NCI-H510A treated with DMSO at 0.1 percent for 48 hours (cell line): ENCODE results near the gene OR10H1.
"Not testable (repeated sequence)": the region's sequence is repeated elsewhere in the genome, so short reads cannot be mapped to it uniquely, and the experiment has no call there.

Experiments
- DNase-seq: peaks from one replicate; lab custom pipeline; 2025; lab: John Stamatoyannopoulos, UW

Gene OR10H1

GRCh38 chr19:15815306-15815705 is at the start of gene OR10H1:
Gene OR10H1, minus strand, starts transcription at chr19:15815664. Its CDS starts 7,627 bp downstream, at chr19:15808037.
- DNase-seq = no peak

GRCh38 chr19:15864824-15865223 is 49.4 kb upstream of the OR10H1 start:
- DNase-seq = no peak

DNA sequence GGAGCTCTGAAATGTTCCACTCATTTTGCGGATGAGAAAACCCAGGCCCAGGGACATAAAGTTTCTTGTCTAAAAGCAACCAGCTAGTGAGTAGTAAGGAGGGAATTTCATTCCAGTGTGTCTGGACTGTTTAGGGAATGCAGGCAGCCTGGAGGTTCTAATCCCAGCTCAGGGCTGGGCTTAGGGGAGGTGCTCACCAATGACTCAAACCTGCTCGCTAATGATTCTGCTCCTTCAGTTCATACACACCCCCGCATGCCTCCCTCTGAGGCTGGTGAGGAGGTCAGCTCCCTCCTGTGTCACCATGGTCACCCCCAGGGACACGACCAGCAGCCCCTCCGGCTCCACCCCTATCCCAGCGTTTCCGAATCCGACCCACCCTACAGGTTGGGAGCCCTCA is 47.8 kb upstream of the OR10H1 start:
- DNase-seq = no peak

GRCh38 chr19:15862444-15862843 is 47.0 kb upstream of the OR10H1 start:
- no peak for DNase-seq

DNA sequence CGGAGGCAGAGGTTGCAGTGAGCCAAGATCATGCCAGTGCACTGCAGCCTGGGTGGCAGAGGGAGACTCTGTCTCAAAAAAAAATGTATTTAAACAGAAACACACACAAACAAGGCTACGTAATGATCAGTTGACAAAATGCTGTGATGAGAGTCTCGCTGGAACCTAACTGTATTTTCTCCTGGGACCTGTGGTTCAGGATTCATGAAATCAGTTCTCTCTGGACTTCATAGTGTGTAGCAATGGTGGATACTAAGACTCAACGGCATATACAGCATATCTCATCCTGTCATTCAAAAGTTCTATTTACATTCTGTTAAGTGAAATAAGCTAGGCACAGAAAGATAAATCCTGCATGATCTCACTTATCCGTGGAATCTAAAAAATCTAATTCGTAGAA is 45.1 kb upstream of the OR10H1 start:
- no peak for DNase-seq

DNA sequence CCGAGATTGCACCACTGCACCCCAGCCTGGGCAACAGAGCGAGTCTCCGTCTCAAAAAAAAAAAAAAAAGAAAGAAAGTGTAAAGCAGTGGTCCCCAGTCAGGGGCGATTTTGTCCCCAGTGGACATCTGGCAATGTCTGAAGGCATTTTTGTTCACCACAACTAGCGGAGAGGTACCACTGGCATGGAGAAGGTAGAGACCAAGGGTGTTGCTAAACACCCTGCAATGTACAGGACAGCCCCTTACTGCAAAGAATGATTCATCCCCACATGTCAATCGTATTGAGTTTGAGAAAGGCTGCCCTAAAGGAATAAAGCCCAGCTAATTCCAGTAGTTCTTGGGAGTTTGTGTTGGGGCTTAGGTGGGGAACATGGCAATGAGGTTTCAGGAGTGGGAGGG is 43.7 kb upstream of the OR10H1 start:
- DNase-seq = no peak

DNA sequence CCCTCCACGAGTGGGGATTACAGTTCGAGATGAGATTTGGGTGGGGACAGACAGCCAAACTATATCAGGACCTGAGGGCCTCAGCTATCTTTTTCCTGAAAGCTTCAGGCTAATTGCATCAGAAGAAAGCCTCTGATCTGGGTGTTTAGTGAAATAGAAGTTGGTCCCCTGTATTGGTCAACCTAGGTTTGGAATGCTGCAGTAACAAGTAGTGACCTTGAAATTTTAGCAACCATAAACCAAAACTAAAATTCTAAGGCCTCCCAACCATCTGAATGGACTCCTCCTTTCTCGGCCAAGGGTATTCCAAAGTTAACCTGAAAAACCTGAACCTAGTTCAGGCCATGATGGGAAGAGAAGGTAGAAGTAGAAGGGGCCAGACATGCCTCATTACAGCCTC is 34.9 kb upstream of the OR10H1 start:
- no peak for DNase-seq

GRCh38 chr19:15846923-15847322 is 31.5 kb upstream of the OR10H1 start:
- no peak for DNase-seq

- not testable (repeated sequence) for DNase-seq
Observed at GRCh38 chr19:15843894-15844222, 28.4 kb upstream of the OR10H1 start.

- no peak for DNase-seq
Observed at GRCh38 chr19:15843203-15843893, 27.9 kb upstream of the OR10H1 start.

DNA sequence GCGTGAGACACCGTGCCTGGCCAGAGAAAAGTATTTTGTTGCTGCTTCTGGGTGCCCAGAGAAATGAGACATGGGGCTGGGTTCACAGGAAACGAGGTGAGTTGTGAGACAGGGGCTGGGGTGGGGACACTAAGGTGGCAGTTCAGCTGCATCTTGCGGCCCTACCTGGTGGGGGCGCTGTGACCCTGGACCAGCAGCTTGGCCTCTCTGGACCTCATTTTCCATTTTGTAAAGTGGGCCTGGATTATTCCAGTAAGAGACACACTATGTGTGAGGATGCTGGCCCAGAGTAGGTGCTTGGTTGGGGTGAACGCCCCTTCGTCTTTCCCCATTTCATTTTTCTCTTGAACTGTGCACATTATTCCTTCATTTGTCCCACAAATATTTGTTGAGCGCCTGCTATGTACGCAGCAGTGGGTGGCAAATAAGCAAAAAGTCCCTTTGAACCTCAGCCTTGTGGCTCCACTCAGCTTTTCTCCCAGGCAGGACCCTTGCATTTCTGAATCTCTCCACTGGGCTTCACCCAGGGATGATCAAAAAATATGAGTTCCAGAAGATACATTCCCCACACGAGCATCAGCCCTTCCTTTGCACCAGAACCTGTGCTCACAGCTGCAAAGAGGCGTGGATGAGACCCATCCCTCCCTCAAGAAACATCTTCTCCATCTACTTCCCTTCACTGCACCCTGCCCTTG is 26.6 kb upstream of the OR10H1 start:
- DNase-seq = no peak

GRCh38 chr19:15840833-15841232 is 25.4 kb upstream of the OR10H1 start:
- DNase-seq = no peak

DNA sequence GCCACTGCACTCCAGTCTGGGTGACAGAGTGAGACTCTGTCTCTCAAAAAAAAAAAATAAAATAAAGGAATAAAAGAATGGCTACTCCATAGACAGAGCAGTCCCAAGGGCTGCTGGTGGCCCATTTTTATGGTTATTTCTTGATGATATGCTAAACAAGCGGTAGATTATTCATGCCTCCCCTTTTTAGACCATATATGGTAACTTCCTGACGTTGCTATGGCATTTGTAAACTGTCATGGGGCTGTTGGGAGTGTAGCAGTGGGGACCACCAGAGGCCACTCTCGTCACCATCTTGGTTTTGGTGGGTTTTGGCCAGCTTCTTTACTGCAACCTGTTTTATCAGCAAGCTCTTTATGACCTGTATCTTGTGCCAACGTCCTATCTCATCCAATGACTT is 24.4 kb upstream of the OR10H1 start:
- DNase-seq = not testable (repeated sequence)

DNA sequence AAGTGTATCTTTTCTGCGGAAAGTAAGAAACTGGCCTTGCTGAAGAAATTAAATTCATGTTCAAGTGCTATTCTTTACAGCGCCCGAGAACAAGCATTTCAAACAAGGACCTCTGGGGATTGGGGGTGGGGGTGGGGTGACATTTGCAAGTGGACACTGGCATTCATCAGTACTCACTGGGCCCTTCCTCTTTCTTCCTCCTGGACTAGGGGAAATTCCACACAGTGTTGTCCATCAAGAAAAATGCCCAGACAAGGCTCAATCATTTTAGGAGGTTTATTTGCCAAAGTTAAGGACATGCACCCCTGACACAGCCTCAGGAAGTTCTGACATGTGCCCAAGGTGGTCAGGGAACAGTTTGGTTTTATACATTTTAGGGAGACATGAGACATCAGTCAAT is 22.9 kb upstream of the OR10H1 start:
- no peak for DNase-seq

GRCh38 chr19:15837221-15837731 is 21.8 kb upstream of the OR10H1 start:
- DNase-seq = no peak

DNA sequence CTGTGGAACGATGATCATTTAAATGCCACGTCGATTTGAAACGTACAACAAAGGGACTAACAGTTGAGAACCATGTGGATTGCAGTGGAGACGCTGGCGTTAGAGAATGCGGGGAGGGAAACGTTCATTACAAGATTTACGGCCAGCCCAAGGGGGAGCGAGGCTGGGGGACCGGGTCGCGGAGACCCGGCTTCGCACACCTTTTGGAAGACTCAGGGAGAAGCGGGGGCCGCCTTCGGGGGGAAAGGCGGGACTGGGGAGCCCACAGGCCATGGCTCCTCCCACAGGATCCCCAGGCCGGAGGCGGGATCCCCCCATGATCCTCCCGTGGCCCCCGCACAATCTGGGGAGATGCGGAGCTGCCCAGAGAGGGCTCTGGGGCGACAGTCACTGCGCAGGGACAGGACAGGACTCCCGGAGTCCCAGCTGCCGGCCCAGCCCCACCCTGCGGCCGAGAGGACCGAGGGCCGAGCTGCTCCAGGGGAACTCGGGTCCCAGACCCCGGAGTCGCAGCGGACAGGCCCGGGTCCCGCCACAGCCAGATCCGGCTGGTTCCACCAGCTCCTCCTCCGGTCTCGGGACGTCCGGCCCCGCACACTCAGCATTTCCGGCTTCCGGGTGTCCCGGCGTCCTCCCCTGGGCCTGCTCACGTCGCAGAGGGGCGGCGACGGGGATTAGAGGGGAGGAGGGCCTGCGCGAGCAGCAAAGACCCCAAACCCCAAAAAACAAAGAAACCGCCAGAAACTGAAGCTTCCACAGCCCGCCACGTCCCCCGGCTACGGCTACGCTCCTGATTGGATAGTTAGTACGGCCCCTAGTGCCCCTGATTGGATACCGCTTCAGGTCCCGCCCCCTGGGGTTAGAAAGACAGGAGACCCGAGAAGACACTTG is 21.1 kb upstream of the OR10H1 start:
- no peak for DNase-seq

- DNase-seq = not testable (repeated sequence)
Observed at GRCh38 chr19:15835565-15836329, 20.3 kb upstream of the OR10H1 start.

GRCh38 chr19:15834232-15834631 is 18.8 kb upstream of the OR10H1 start:
- DNase-seq = not testable (repeated sequence)

DNA sequence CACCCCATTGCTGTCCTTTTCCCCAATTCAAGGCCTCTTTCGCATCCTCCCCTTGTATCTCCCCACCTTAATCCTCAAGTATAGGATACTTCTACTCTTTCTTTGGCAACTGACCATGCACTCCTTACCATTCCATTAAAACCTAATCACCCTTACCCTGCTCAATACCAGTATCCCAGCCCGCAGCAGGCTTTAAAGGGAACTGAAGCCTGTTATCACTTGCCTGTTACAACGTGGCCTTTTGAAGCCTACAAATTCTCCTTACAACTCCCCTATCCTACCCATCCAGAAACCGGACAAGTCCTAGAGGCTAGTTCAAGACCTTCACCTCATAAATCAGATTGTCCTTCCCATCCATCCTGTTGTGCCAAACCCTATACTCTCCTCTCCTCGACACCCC is 16.2 kb upstream of the OR10H1 start:
- no peak for DNase-seq

DNA sequence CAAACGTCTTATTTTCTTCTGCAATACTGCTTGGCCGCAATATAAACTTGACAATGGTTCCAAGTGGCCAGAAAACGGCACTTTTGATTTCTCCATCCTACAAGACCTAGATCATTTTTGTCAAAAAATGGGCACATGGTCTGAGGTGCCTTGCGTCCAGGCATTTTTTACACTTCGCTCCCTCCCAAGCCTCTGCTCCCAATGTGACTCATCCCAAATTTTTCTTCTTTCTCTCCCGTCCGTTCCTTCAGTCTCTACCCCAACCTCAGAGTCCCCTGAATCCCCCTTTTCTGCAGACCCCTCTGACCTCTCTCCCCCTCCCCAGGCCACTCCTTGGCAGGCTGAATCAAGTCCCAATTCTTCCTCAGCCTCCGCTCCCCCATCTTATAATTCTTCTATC is 14.3 kb upstream of the OR10H1 start:
- DNase-seq = no peak

GRCh38 chr19:15829306-15829698 is 13.8 kb upstream of the OR10H1 start:
- no peak for DNase-seq
